ENCODE measurements around the gene SLC6A6. TPM values are rescaled to one million over a fixed set of nuclear protein-coding genes. Genes with fewer than 3 reads are reported as not detected.

The SLC6A6 gene
- total RNA-seq, 1 donor from 2014 or later, result 49.3 TPM

GRCh38 chr3:14505001-14505802 is 102.8 kb downstream of the SLC6A6 start:
- DNase-seq (ENCODE audit: low spot score), result peak; percentile 84

- peak; percentile 75 for DNase-seq (ENCODE audit: low spot score)
Measured at GRCh38 chr3:14505803-14506500, 103.5 kb downstream of the SLC6A6 start.

- peak; percentile 59 for DNase-seq (ENCODE audit: low spot score)
Measured at GRCh38 chr3:14506626-14507304, 104.4 kb downstream of the SLC6A6 start.

GRCh38 chr3:14507305-14507741 is 104.9 kb downstream of the SLC6A6 start:
- peak; percentile 71 for DNase-seq (ENCODE audit: low spot score)

- DNase-seq (ENCODE audit: low spot score), result peak; percentile 53
Measured at GRCh38 chr3:14507757-14508504, 105.5 kb downstream of the SLC6A6 start.

- no peak for DNase-seq (ENCODE audit: low spot score)
Measured at GRCh38 chr3:14508505-14508819, 106.1 kb downstream of the SLC6A6 start.

- DNase-seq (ENCODE audit: low spot score), result peak; percentile 90
Measured at GRCh38 chr3:14508966-14509795, 106.8 kb downstream of the SLC6A6 start.

- DNase-seq (ENCODE audit: low spot score), result peak; percentile 87
Measured at GRCh38 chr3:14509796-14510100, 107.3 kb downstream of the SLC6A6 start.

- DNase-seq (ENCODE audit: low spot score), result peak; percentile 83
Measured at GRCh38 chr3:14510838-14511622, 108.6 kb downstream of the SLC6A6 start.

- DNase-seq (ENCODE audit: low spot score), result peak; percentile 84
Measured at GRCh38 chr3:14511623-14512280, 109.3 kb downstream of the SLC6A6 start.

GRCh38 chr3:14512281-14512941 is 110.0 kb downstream of the SLC6A6 start:
- peak; percentile 86 for DNase-seq (ENCODE audit: low spot score)

- DNase-seq (ENCODE audit: low spot score), result no peak
Measured at GRCh38 chr3:14512942-14513327, 110.5 kb downstream of the SLC6A6 start.

GRCh38 chr3:14513566-14514322 is 111.3 kb downstream of the SLC6A6 start:
- peak; percentile 86 for DNase-seq (ENCODE audit: low spot score)

- peak; percentile 60 for DNase-seq (ENCODE audit: low spot score)
Measured at GRCh38 chr3:14514323-14514720, 111.9 kb downstream of the SLC6A6 start.

- DNase-seq (ENCODE audit: low spot score), result peak; percentile 39
Measured at GRCh38 chr3:14515526-14515925, 113.1 kb downstream of the SLC6A6 start.

GRCh38 chr3:14516738-14517345 is 114.4 kb downstream of the SLC6A6 start:
- DNase-seq (ENCODE audit: low spot score), result peak; percentile 69

- peak; percentile 87 for DNase-seq (ENCODE audit: low spot score)
Measured at GRCh38 chr3:14517601-14518431, 115.4 kb downstream of the SLC6A6 start.

Measured in mesenteric fat pad (tissue), 1 donor.